H9 (cell line): Measurements from ENCODE around the gene RBP2. TPM values are rescaled to one million over a fixed set of nuclear protein-coding genes. Genes with fewer than 3 reads are reported as not detected.

Source experiments
- DNase-seq: peaks from one replicate; pipeline ENCODE4 v3.0.0-alpha.2; 2017
- H2AFZ ChIP-seq: one replicate; pipeline ENCODE4 v1.6.1; 2013; ENCODE audit warnings: mild to moderate bottlenecking, low read length, control low read depth, moderate library complexity
- H2AK5ac ChIP-seq: 2 replicates; pipeline ENCODE4 v1.6.1; 2013; ENCODE audit warnings: low read length, control low read depth, mixed read lengths; ENCODE audit not compliant: insufficient read length
- H2BK120ac ChIP-seq: one replicate; pipeline ENCODE4 v1.6.1; 2013; ENCODE audit warnings: low read depth, mild to moderate bottlenecking, low read length, control low read depth, inconsistent platforms; ENCODE audit not compliant: poor library complexity, severe bottlenecking
- H2BK12ac ChIP-seq: 2 replicates; pipeline ENCODE4 v1.6.1; 2013; ENCODE audit warnings: low read length, control low read depth, mixed read lengths, low read depth; ENCODE audit not compliant: insufficient read length
- H2BK15ac ChIP-seq: 2 replicates; pipeline ENCODE4 v1.6.1; 2013; ENCODE audit warnings: low read depth, low read length, control low read depth
- H2BK20ac ChIP-seq: one replicate; pipeline ENCODE4 v1.6.1; 2013; ENCODE audit warnings: low read depth, mild to moderate bottlenecking, low read length, control low read depth, inconsistent platforms; ENCODE audit not compliant: poor library complexity, severe bottlenecking
- H2BK5ac ChIP-seq: 2 replicates; pipeline ENCODE4 v1.6.1; 2013; ENCODE audit warnings: low read length, control low read depth, mixed read lengths; ENCODE audit not compliant: insufficient read length
- H3K14ac ChIP-seq: 2 replicates; pipeline ENCODE4 v1.6.1; 2013; ENCODE audit warnings: low read length, control low read depth; ENCODE audit not compliant: insufficient read depth
- H3K18ac ChIP-seq: 2 replicates; pipeline ENCODE4 v1.6.1; 2013; ENCODE audit warnings: low read depth, mild to moderate bottlenecking, mixed read lengths, low read length, control low read depth; ENCODE audit not compliant: insufficient read length
- H3K23ac ChIP-seq: 2 replicates; pipeline ENCODE4 v1.6.1; 2013; ENCODE audit warnings: low read length, control low read depth, mixed read lengths, low read depth; ENCODE audit not compliant: insufficient read length
- H3K23me2 ChIP-seq: 2 replicates; pipeline ENCODE4 v1.6.1; 2013; ENCODE audit warnings: low read depth, mild to moderate bottlenecking, mixed read lengths, low read length, control low read depth; ENCODE audit not compliant: insufficient read length, poor library complexity, severe bottlenecking
- H3K27ac ChIP-seq: 2 replicates; pipeline ENCODE4 v1.5.1; 2013; ENCODE audit warnings: low read length, control low read depth, mixed read lengths, low read depth; ENCODE audit not compliant: insufficient read length
- H3K27me3 ChIP-seq: 2 replicates; pipeline ENCODE4 v1.6.1; 2013; ENCODE audit warnings: low read length, control low read depth, inconsistent platforms; ENCODE audit not compliant: insufficient read depth
- H3K4ac ChIP-seq: 2 replicates; pipeline ENCODE4 v1.6.1; 2013; ENCODE audit warnings: low read depth, mild to moderate bottlenecking, control low read depth, inconsistent platforms, low read length, moderate library complexity
- H3K4me1 ChIP-seq: 2 replicates; pipeline ENCODE4 v1.6.1; 2013; ENCODE audit warnings: low read length, control low read depth, inconsistent platforms; ENCODE audit not compliant: insufficient read depth
- H3K4me2 ChIP-seq: 2 replicates; pipeline ENCODE4 v1.6.1; 2013; ENCODE audit warnings: low read length, control low read depth, mixed read lengths; ENCODE audit not compliant: insufficient read length, insufficient read depth
- H3K56ac ChIP-seq: 2 replicates; pipeline ENCODE4 v1.6.1; 2013; ENCODE audit warnings: low read depth, mild to moderate bottlenecking, mixed read lengths, low read length, control low read depth; ENCODE audit not compliant: insufficient read length
- H3K79me1 ChIP-seq: 2 replicates; pipeline ENCODE4 v1.6.1; 2013; ENCODE audit warnings: low read depth, mild to moderate bottlenecking, moderate library complexity, low read length, control low read depth, inconsistent platforms; ENCODE audit not compliant: insufficient read depth, poor library complexity, severe bottlenecking
- H3K79me2 ChIP-seq: 2 replicates; pipeline ENCODE4 v1.6.1; 2013; ENCODE audit warnings: low read length, control low read depth, inconsistent platforms; ENCODE audit not compliant: insufficient read depth
- H3K9ac ChIP-seq: 2 replicates; pipeline ENCODE4 v1.6.1; 2013; ENCODE audit warnings: low read length, control low read depth, mixed read lengths; ENCODE audit not compliant: insufficient read length; ENCODE audit errors: extremely low read depth
- H3K9me3 ChIP-seq: one replicate; pipeline ENCODE4 v1.6.1; 2013; ENCODE audit warnings: low read depth, low read length, inconsistent platforms; ENCODE audit not compliant: control insufficient read depth
- H3T11ph ChIP-seq: one replicate; pipeline ENCODE4 v1.6.1; 2013; ENCODE audit warnings: mild to moderate bottlenecking, low read length, control low read depth, inconsistent platforms
- H4K20me1 ChIP-seq: one replicate; pipeline ENCODE4 v1.6.1; 2013; ENCODE audit not compliant: control insufficient read depth, insufficient read length, insufficient read depth
- H4K5ac ChIP-seq: 2 replicates; pipeline ENCODE4 v1.6.1; 2013; ENCODE audit warnings: low read depth, mild to moderate bottlenecking, mixed read lengths, low read length, control low read depth; ENCODE audit not compliant: insufficient read length
- H4K8ac ChIP-seq: replicated peaks from 2 replicates; pipeline ENCODE4 v1.6.1; 2013; ENCODE audit warnings: low read length, control low read depth, mixed read lengths, low read depth; ENCODE audit not compliant: insufficient read length
- H4K91ac ChIP-seq: 2 replicates; pipeline ENCODE4 v1.6.1; 2013; ENCODE audit warnings: low read depth, mild to moderate bottlenecking, moderate library complexity, mixed read lengths, low read length, control low read depth; ENCODE audit not compliant: insufficient read length
- H3K27ac Mint-ChIP-seq, 3 experiments: 2 replicates in 2 of 3; 3 replicates in 1 of 3; pipeline ENCODE4 v1.8.0; 2020 to 2021; ENCODE audit warnings: mixed read lengths in 3 of 3, mild to moderate bottlenecking in 1 of 3, moderate library complexity in 1 of 3
- H3K27me3 Mint-ChIP-seq: 2 replicates; pipeline ENCODE4 v1.8.0; 2021; ENCODE audit warnings: low read depth, mild to moderate bottlenecking, moderate library complexity, mixed read lengths
- H3K36me3 Mint-ChIP-seq, 3 experiments: 2 replicates in 2 of 3; 3 replicates in 1 of 3; pipeline ENCODE4 v1.8.0; 2020 to 2021; ENCODE audit warnings: low read depth in 3 of 3, mixed read lengths in 3 of 3; ENCODE audit not compliant: insufficient read depth in 1 of 3
- H3K4me1 Mint-ChIP-seq, 2 experiments: 2 replicates each; pipeline ENCODE4 v1.8.0; 2020; ENCODE audit warnings: mixed read lengths in 2 of 2
- H3K4me3 Mint-ChIP-seq, 2 experiments: 2 replicates in 1 of 2; 3 replicates in 1 of 2; pipeline ENCODE4 v1.8.0; 2020 to 2021; ENCODE audit warnings: mild to moderate bottlenecking in 2 of 2, mixed read lengths in 2 of 2, moderate library complexity in 1 of 2
- H3K9me3 Mint-ChIP-seq, 2 experiments: 2 replicates in 1 of 2; 3 replicates in 1 of 2; pipeline ENCODE4 v1.8.0; 2020; ENCODE audit warnings: mild to moderate bottlenecking in 2 of 2, mixed read lengths in 2 of 2, moderate library complexity in 1 of 2
- CTCF ChIP-seq: fragments of 200-600 bp; sonication (generic); conservative IDR thresholded peaks from 3 replicates; pipeline ENCODE4 v1.8.0; 2021; ENCODE audit warnings: antibody characterized with exemption, mild to moderate bottlenecking
- WGBS: extraction: QIAGEN DNeasy Blood & Tissue Kit; methylation state at CpG from one replicate; pipeline ENCODE4 v1.1.7; 2013; ENCODE audit warnings: missing lambda C conversion rate, low lambda C conversion rate, mixed read lengths; ENCODE audit not compliant: insufficient read length; ENCODE audit errors: extremely low coverage; 5-methylcytosine and 5-hydroxymethylcytosine counted together
- total RNA-seq: library from RNA; stranded (reverse); gene quantifications from 2 replicates; pipeline ENCODE4 v1.2.1, GENCODE V29; 2021

RBP2 gene
- total RNA-seq, 1 experiment from 2014 or later, result not detected

GRCh38 chr3:139521144-139521543, 44.8 kb upstream of the RBP2 start:
- H3K4me3 Mint-ChIP-seq, result no peak overlapping the region
- Histone ChIP-seq H4K91ac (no peak overlapping the region), H4K20me1 (peaks cover 3% of the 10 kb centered on the region), H3K18ac (no peak overlapping the region), H3K23ac (no peak overlapping the region), H3K56ac (no peak overlapping the region), H2BK12ac (no peak overlapping the region), H2AFZ (no peak overlapping the region), H3K79me2 (no peaks in the 10 kb centered on the region), H2BK5ac (no peak overlapping the region), H3K4me2 (no peak overlapping the region), H3K14ac (no peak overlapping the region), H3K4ac (no peak overlapping the region), H3K27ac (no peak overlapping the region), H3K9ac (no peak overlapping the region), H2BK20ac (no peak overlapping the region), H2AK5ac (no peak overlapping the region), H4K8ac (no peak overlapping the region), H2BK15ac (no peak overlapping the region), H3T11ph (no peak overlapping the region), H3K9me3 (no peaks in the 10 kb centered on the region), H3K79me1 (no peaks in the 10 kb centered on the region), H4K5ac (no peak overlapping the region), H3K23me2 (no peaks in the 10 kb centered on the region), H3K4me1 (peaks cover 3% of the 10 kb centered on the region; the same call in 1 of the 2 replicates), H2BK120ac (no peak overlapping the region), H3K27me3 (no peaks in the 10 kb centered on the region; the same call in none of the 2 replicates)
- peaks cover 30 to 37% of the 10 kb centered on the region in 2 experiments for H3K4me1 Mint-ChIP-seq
- H3K36me3 Mint-ChIP-seq, result peaks cover 0 to 2% (median 0%) of the 10 kb centered on the region in 3 experiments; a peak in 2 of 7 replicates
- no peak for TF ChIP-seq CTCF
- no peak overlapping the region for H3K27ac Mint-ChIP-seq
- peaks cover 35% of the 10 kb centered on the region for H3K27me3 Mint-ChIP-seq
- WGBS, result no CpG with 5 or more reads among the region's 3 CpGs
- H3K9me3 Mint-ChIP-seq, result 0 out of 5 replicates have a peak, but pooled peaks cover 0 to 3% of the 10 kb centered on the region in 2 experiments
- no peak for DNase-seq
